Measurements from ENCODE around the gene INAFM1.
"Not testable (repeated sequence)": the region's sequence is repeated elsewhere in the genome, so short reads cannot be mapped to it uniquely, and the experiment has no call there.

INAFM1 gene

GRCh38 chr19:47268028-47268427 lies 6.7 kb upstream of the INAFM1 start:
- no peak for DNase-seq

GRCh38 chr19:47269596-47269995 lies 5.1 kb upstream of the INAFM1 start:
- DNase-seq: no peak

GRCh38 chr19:47270408-47270807 lies 4.3 kb upstream of the INAFM1 start:
- no peak for DNase-seq

GRCh38 chr19:47271949-47272348 lies 2.7 kb upstream of the INAFM1 start:
- DNase-seq: no peak

GRCh38 chr19:47272448-47273312 lies 2.0 kb upstream of the INAFM1 start:
- DNase-seq: no peak

- DNase-seq: peak; percentile 92 to 94
Observed at GRCh38 chr19:47273313-47274070, 1.2 kb upstream of the INAFM1 start.

GRCh38 chr19:47274891-47275761 lies 441 bp downstream of the INAFM1 start:
- DNase-seq: no peak

- no peak for DNase-seq
Observed at GRCh38 chr19:47275791-47276461, 1.2 kb downstream of the INAFM1 start.

- DNase-seq: not testable (repeated sequence)
Observed at GRCh38 chr19:47276513-47276912, 1.8 kb downstream of the INAFM1 start.

GRCh38 chr19:47280183-47280797 lies 5.6 kb downstream of the INAFM1 start:
- DNase-seq: peak; percentile 44 to 64

- DNase-seq: no peak
Observed at GRCh38 chr19:47283405-47284059, 8.8 kb downstream of the INAFM1 start.

GRCh38 chr19:47284324-47284899 lies 9.7 kb downstream of the INAFM1 start:
- peak; percentile 28 to 78 for DNase-seq

GRCh38 chr19:47296036-47296435 lies 21.4 kb downstream of the INAFM1 start:
- peak; percentile 79 to 87 for DNase-seq

GRCh38 chr19:47300867-47301266 lies 26.2 kb downstream of the INAFM1 start:
- not testable (repeated sequence) for DNase-seq

- DNase-seq: no peak
Observed at GRCh38 chr19:47302249-47302648, 27.6 kb downstream of the INAFM1 start.

GRCh38 chr19:47303966-47304365 lies 29.3 kb downstream of the INAFM1 start:
- no peak for DNase-seq

GRCh38 chr19:47305309-47305751 lies 30.6 kb downstream of the INAFM1 start:
- peak; percentile 41 to 59 for DNase-seq

GRCh38 chr19:47306303-47306702 lies 31.6 kb downstream of the INAFM1 start:
- no peak for DNase-seq

GRCh38 chr19:47309038-47309437 lies 34.4 kb downstream of the INAFM1 start:
- DNase-seq: no peak

GRCh38 chr19:47309608-47310007 lies 34.9 kb downstream of the INAFM1 start, which contains the start of gene C5AR1:
C5AR1 (plus strand) TSS chr19:47309861; CDS start chr19:47309896, 35 bp downstream.
- peak in 1 of 2 donors; percentile 41 for DNase-seq

- DNase-seq: no peak
Observed at GRCh38 chr19:47310323-47310722, 35.6 kb downstream of the INAFM1 start.

Measured in CD4-positive, alpha-beta T cell treated with Interferon alpha-2 for 1 hour (primary cell).